Fibroblast of pulmonary artery (primary cell): ENCODE data around the gene ZNF320.
"Not testable (repeated sequence)": the region's sequence is repeated elsewhere in the genome, so short reads cannot be mapped to it uniquely, and the experiment has no call there.

ENCODE experiments used
- DNase-seq: peaks from one replicate; pipeline ENCODE4 v3.0.0-alpha.2; 2010; ENCODE audit warnings: low read depth
- H3K4me3 ChIP-seq: replicated peaks from 2 replicates; pipeline ENCODE4 v1.5.1; 2011; ENCODE audit warnings: low read depth, mild to moderate bottlenecking, control low read depth, low read length, moderate library complexity
- CTCF ChIP-seq: IDR thresholded peaks from 2 replicates; pipeline ENCODE4 v1.5.1; 2011; ENCODE audit warnings: mild to moderate bottlenecking, control low read depth, low read length, inconsistent platforms; ENCODE audit errors: missing control alignments

The ZNF320 gene

GRCh38 chr19:52942386-52943133 lies 45.1 kb upstream of the ZNF320 start:
- peak; percentile 75 for DNase-seq
- H3K4me3 ChIP-seq = peak overlapping the region; percentile 91
- no peak for TF ChIP-seq CTCF

GRCh38 chr19:52941941-52942385 lies 44.5 kb upstream of the ZNF320 start:
- DNase-seq = peak; percentile 31
- peak overlapping the region; percentile 91 for H3K4me3 ChIP-seq
- no peak for TF ChIP-seq CTCF

GRCh38 chr19:52941523-52941922 lies 44.1 kb upstream of the ZNF320 start:
- DNase-seq = not testable (repeated sequence)
- peak overlapping the region; percentile 91 for H3K4me3 ChIP-seq

- not testable (repeated sequence) for DNase-seq, H3K4me3 ChIP-seq
These were observed 43.5 kb upstream of the ZNF320 start for GRCh38 chr19:52940905-52941304.

GRCh38 chr19:52938761-52939160 lies 41.3 kb upstream of the ZNF320 start:
- TF ChIP-seq CTCF = no peak
- H3K4me3 ChIP-seq = no peak overlapping the region
- DNase-seq = no peak

- H3K4me3 ChIP-seq = no peak overlapping the region
- TF ChIP-seq CTCF = no peak
- no peak for DNase-seq
These were observed 39.5 kb upstream of the ZNF320 start for GRCh38 chr19:52936954-52937325.

- no peak overlapping the region for H3K4me3 ChIP-seq
- TF ChIP-seq CTCF = no peak
- no peak for DNase-seq
These were observed 38.9 kb upstream of the ZNF320 start for GRCh38 chr19:52936151-52936953.

- peak; percentile 20 for DNase-seq
These were observed 38.0 kb upstream of the ZNF320 start for GRCh38 chr19:52935434-52935833.

GRCh38 chr19:52924641-52925040 lies 27.2 kb upstream of the ZNF320 start:
- not testable (repeated sequence) for H3K4me3 ChIP-seq, DNase-seq

More at GRCh38 chr19:52935434-52935833, 38.0 kb upstream of the ZNF320 start:
- no peak overlapping the region for H3K4me3 ChIP-seq
- no peak for TF ChIP-seq CTCF
